ENCODE measurements around the gene WWC2. TPM values are rescaled to one million over a fixed set of nuclear protein-coding genes. Genes with fewer than 3 reads are reported as not detected.
"Not testable (repeated sequence)": the region's sequence is repeated elsewhere in the genome, so short reads cannot be mapped to it uniquely, and the experiment has no call there.

Gene WWC2
- total RNA-seq, 1 donor from 2014 or later, result 0.32 TPM

GRCh38 chr4:183165376-183165775 lies 66.3 kb downstream of the WWC2 start:
- intact Hi-C loops (cut with micrococcal nuclease), result no loop called here

- intact Hi-C loops (cut with micrococcal nuclease), result no loop called here
Measured at GRCh38 chr4:183170894-183171293, 71.8 kb downstream of the WWC2 start.

- intact Hi-C loops (cut with micrococcal nuclease), result no loop called here
Measured at GRCh38 chr4:183171484-183172267, 72.6 kb downstream of the WWC2 start.

- intact Hi-C loops (cut with micrococcal nuclease), result no loop called here
Measured at GRCh38 chr4:183172881-183173280, 73.8 kb downstream of the WWC2 start.

- intact Hi-C loops (cut with micrococcal nuclease), result no loop called here
Measured at GRCh38 chr4:183173580-183174526, 74.8 kb downstream of the WWC2 start.

GRCh38 chr4:183175631-183176232 lies 76.7 kb downstream of the WWC2 start:
- intact Hi-C loops (cut with micrococcal nuclease), result no loop called here

- intact Hi-C loops (cut with micrococcal nuclease), result no loop called here
Measured at GRCh38 chr4:183177001-183177400, 77.9 kb downstream of the WWC2 start.

GRCh38 chr4:183178201-183178600 lies 79.1 kb downstream of the WWC2 start:
- intact Hi-C loops (cut with micrococcal nuclease), result no loop called here

GRCh38 chr4:183180096-183180495 lies 81.0 kb downstream of the WWC2 start:
- intact Hi-C loops (cut with micrococcal nuclease), result no loop called here

GRCh38 chr4:183180621-183181020 lies 81.6 kb downstream of the WWC2 start:
- intact Hi-C loops (cut with micrococcal nuclease), result no loop called here

- intact Hi-C loops (cut with micrococcal nuclease), result no loop called here
Measured at GRCh38 chr4:183181081-183181480, 82.0 kb downstream of the WWC2 start.

GRCh38 chr4:183182873-183183725 lies 84.0 kb downstream of the WWC2 start:
- intact Hi-C loops (cut with micrococcal nuclease), result no loop called here

GRCh38 chr4:183183906-183184535 lies 85.0 kb downstream of the WWC2 start:
- intact Hi-C loops (cut with micrococcal nuclease), result no loop called here

- intact Hi-C loops (cut with micrococcal nuclease), result no loop called here
Measured at GRCh38 chr4:183185018-183185417, 86.0 kb downstream of the WWC2 start.

GRCh38 chr4:183185559-183185958 lies 86.5 kb downstream of the WWC2 start:
- intact Hi-C loops (cut with micrococcal nuclease), result no loop called here

GRCh38 chr4:183186813-183187212 lies 87.8 kb downstream of the WWC2 start:
- intact Hi-C loops (cut with micrococcal nuclease), result no loop called here

- intact Hi-C loops (cut with micrococcal nuclease), result no loop called here
Measured at GRCh38 chr4:183190900-183191527, 92.0 kb downstream of the WWC2 start.

GRCh38 chr4:183191630-183192029 lies 92.6 kb downstream of the WWC2 start:
- intact Hi-C loops (cut with micrococcal nuclease), result no loop called here

- intact Hi-C loops (cut with micrococcal nuclease), result no loop called here
Measured at GRCh38 chr4:183192571-183192970, 93.5 kb downstream of the WWC2 start.

GRCh38 chr4:183193730-183194338 lies 94.8 kb downstream of the WWC2 start:
- intact Hi-C loops (cut with micrococcal nuclease), result not testable (repeated sequence)
